Fibroblast of lung (primary cell): ENCODE results near the gene POLR2E. TPM values are rescaled to one million over a fixed set of nuclear protein-coding genes. Genes with fewer than 3 reads are reported as not detected.

Experiments used
- DNase-seq, 2 donors: peaks; one replicate each; pipeline versions ENCODE4 v3.0.0 to v3.0.0-alpha.2; 2010; ENCODE audit warnings: low read depth in 2 of 2
- H2AFZ ChIP-seq: 2 replicates; pipeline ENCODE4 v1.5.1; 2012; ENCODE audit warnings: low read length, control low read depth, inconsistent platforms
- H3K27ac ChIP-seq: 2 replicates; pipeline ENCODE4 v1.5.1; 2011; ENCODE audit warnings: low read length, control low read depth; ENCODE audit not compliant: insufficient read depth
- H3K27me3 ChIP-seq: 2 replicates; pipeline ENCODE4 v1.5.1; 2011; ENCODE audit warnings: mild to moderate bottlenecking, low read length; ENCODE audit not compliant: control insufficient read depth, insufficient read depth
- H3K36me3 ChIP-seq: 2 replicates; pipeline ENCODE4 v1.5.1; 2011; ENCODE audit warnings: low read length; ENCODE audit not compliant: control insufficient read depth, insufficient read depth
- H3K4me1 ChIP-seq: 2 replicates; pipeline ENCODE4 v1.5.1; 2011; ENCODE audit warnings: low read length; ENCODE audit not compliant: control insufficient read depth, insufficient read depth; ENCODE audit errors: extremely low read depth
- H3K4me2 ChIP-seq: 2 replicates; pipeline ENCODE4 v1.5.1; 2011; ENCODE audit warnings: low read length, control low read depth; ENCODE audit not compliant: insufficient read depth; ENCODE audit errors: extremely low read depth
- H3K4me3 ChIP-seq, 4 experiments: fragments of 200-600 bp in 1 of 4; sonication (generic) in 1 of 4; replicated peaks in 1 of 4; 2 replicates each; pipeline ENCODE4 v1.5.1; 2011 to 2016; ENCODE audit warnings: low read length in 4 of 4, low read depth in 3 of 4, mild to moderate bottlenecking in 3 of 4, control low read depth in 2 of 4, inconsistent platforms in 1 of 4, mixed read lengths in 1 of 4; ENCODE audit not compliant: insufficient read depth in 1 of 4; ENCODE audit errors: control extremely low read depth in 1 of 4
- H3K79me2 ChIP-seq: 2 replicates; pipeline ENCODE4 v1.5.1; 2012; ENCODE audit warnings: mild to moderate bottlenecking, low read length, inconsistent platforms; ENCODE audit not compliant: control insufficient read depth, insufficient read depth
- H3K9ac ChIP-seq: 2 replicates; pipeline ENCODE4 v1.5.1; 2011; ENCODE audit warnings: mild to moderate bottlenecking, low read length, control low read depth; ENCODE audit not compliant: insufficient read depth
- H3K9me3 ChIP-seq: 2 replicates; pipeline ENCODE4 v1.5.1; 2012; ENCODE audit warnings: low read depth, low read length; ENCODE audit not compliant: control insufficient read depth, insufficient read depth
- H4K20me1 ChIP-seq: 2 replicates; pipeline ENCODE4 v1.5.1; 2011; ENCODE audit warnings: low read length; ENCODE audit not compliant: control insufficient read depth, insufficient read depth; ENCODE audit errors: extremely low read depth
- EZH2 ChIP-seq: IDR thresholded peaks from 2 replicates; pipeline ENCODE4 v1.5.1; 2012; ENCODE audit warnings: low read length, control low read depth, mild to moderate bottlenecking; ENCODE audit errors: missing control alignments
- polyA plus RNA-seq, 2 donors: library from polyadenylated mRNA; depleted of rRNA in 1 of 2; stranded (reverse) in 1 of 2; unstranded in 1 of 2; fragments of >200 nt; gene quantifications; 2 replicates each; pipeline ENCODE4 v1.2.1, GENCODE V29; 2011 to 2012; ENCODE audit warnings: missing spikeins in 1 of 2
- total RNA-seq: library from RNA; depleted of rRNA; stranded (reverse); fragments of >200 nt; gene quantifications from 2 replicates; pipeline ENCODE4 v1.2.1, GENCODE V29; 2014
- TF ChIP-seq, protein P1 (sequence below), 2 donors: IDR thresholded peaks in 1 of 2; conservative IDR thresholded peaks in 1 of 2; 1 replicate in 1 of 2; 2 replicates in 1 of 2; pipeline ENCODE4 v1.5.1; 2011 to 2012; ENCODE audit warnings: low read length in 2 of 2, control low read depth in 1 of 2, inconsistent platforms in 1 of 2, low read depth in 1 of 2, mild to moderate bottlenecking in 1 of 2

The POLR2E gene
- total and polyA plus RNA-seq, 2 donors (not counting 1 experiment from before 2014, with no cell fraction given) = 55.2 to 130 TPM

DNA sequence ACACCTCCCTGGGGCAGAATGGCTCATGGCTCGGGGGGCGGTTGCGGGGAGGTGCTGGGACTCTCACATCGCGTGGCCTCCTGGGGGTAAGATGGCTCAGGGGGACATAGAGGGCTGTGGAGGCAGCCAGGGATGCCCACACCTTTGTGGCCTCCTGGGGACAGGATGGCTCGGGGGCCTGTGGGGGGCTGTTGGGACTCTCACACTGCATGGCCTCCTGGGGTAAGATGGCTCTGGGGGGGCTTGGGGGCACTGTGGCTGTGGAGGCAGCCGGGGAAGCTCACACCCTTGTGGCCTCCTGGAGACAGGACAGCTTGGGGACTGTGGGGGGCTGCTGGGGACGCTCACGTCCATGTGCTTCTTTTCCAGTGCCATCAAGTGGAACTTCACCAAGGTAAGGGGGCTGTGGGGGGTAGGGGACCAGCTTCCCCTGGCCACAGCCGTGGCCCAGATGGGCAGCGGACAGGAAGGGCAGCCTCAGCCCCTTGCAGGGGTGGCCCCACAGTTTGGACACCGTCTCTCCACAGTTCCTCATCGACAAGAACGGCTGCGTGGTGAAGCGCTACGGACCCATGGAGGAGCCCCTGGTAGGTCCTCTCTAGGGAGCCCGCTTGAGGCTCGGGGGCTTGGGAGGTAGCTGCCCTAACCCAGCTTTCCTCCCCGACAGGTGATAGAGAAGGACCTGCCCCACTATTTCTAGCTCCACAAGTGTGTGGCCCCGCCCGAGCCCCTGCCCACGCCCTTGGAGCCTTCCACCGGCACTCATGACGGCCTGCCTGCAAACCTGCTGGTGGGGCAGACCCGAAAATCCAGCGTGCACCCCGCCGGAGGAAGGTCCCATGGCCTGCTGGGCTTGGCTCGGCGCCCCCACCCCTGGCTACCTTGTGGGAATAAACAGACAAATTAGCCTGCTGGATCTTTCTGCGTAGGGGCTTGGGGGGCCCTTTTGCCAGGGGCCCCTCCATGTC, 11.0 kb upstream of the POLR2E start:
- no peak for TF ChIP-seq EZH2
- TF ChIP-seq, protein P1, sequence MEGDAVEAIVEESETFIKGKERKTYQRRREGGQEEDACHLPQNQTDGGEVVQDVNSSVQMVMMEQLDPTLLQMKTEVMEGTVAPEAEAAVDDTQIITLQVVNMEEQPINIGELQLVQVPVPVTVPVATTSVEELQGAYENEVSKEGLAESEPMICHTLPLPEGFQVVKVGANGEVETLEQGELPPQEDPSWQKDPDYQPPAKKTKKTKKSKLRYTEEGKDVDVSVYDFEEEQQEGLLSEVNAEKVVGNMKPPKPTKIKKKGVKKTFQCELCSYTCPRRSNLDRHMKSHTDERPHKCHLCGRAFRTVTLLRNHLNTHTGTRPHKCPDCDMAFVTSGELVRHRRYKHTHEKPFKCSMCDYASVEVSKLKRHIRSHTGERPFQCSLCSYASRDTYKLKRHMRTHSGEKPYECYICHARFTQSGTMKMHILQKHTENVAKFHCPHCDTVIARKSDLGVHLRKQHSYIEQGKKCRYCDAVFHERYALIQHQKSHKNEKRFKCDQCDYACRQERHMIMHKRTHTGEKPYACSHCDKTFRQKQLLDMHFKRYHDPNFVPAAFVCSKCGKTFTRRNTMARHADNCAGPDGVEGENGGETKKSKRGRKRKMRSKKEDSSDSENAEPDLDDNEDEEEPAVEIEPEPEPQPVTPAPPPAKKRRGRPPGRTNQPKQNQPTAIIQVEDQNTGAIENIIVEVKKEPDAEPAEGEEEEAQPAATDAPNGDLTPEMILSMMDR (conservative IDR thresholded peaks at IDR 0.05 in 1 of 2, IDR thresholded peaks at IDR 0.05 in 1 of 2; ENCODE audit: low read depth in 1 of 2, low read length in 2 of 2) = no peak
- Histone ChIP-seq H3K4me2 (peak overlapping the region; percentile 58), H2AFZ (no peak overlapping the region), H3K27me3 (no peaks in the 10 kb centered on the region), H3K27ac (no peak overlapping the region), H3K9me3 (no peaks in the 10 kb centered on the region), H3K79me2 (peaks cover 15% of the 10 kb centered on the region), H4K20me1 (no peaks in the 10 kb centered on the region), H3K9ac (no peak overlapping the region), H3K36me3 (peaks cover 44% of the 10 kb centered on the region), H3K4me1 (peaks cover 18% of the 10 kb centered on the region), H3K4me3 (peak overlapping the region in 1 of 4 experiments; percentile 66)
- DNase-seq = no peak

GRCh38 chr19:1105008-1105872, 10.1 kb upstream of the POLR2E start:
- no peaks in the 10 kb centered on the region for H4K20me1 ChIP-seq
- no peak for TF ChIP-seq EZH2
- TF ChIP-seq, protein P1 (conservative IDR thresholded peaks at IDR 0.05 in 1 of 2, IDR thresholded peaks at IDR 0.05 in 1 of 2; ENCODE audit: low read depth in 1 of 2, low read length in 2 of 2) = no peak
- H3K27ac ChIP-seq = peak overlapping the region; percentile 86
- DNase-seq = peak in 1 of 2 donors; percentile 55
- no peak overlapping the region for H2AFZ ChIP-seq
- no peaks in the 10 kb centered on the region for H3K27me3 ChIP-seq
- H3K4me1 ChIP-seq = peaks cover 18% of the 10 kb centered on the region
- H3K9me3 ChIP-seq = no peaks in the 10 kb centered on the region
- peak overlapping the region; percentile 69 for H3K9ac ChIP-seq
- peak overlapping the region; percentile 55 to 71 (median 64) for H3K4me3 ChIP-seq
- H3K4me2 ChIP-seq = peak overlapping the region; percentile 87
- H3K36me3 ChIP-seq = peaks cover 37% of the 10 kb centered on the region
- peaks cover 15% of the 10 kb centered on the region for H3K79me2 ChIP-seq
